MCF 10A (cell line): ENCODE data around the gene CLDN10. TPM values are rescaled to one million over a fixed set of nuclear protein-coding genes. Genes with fewer than 3 reads are reported as not detected.

Experiments
- BruUV-seq: library from RNA; stranded (reverse); fragments of 400-500 nt; replicated peaks from 2 replicates; lab custom pipeline; 2021; lab: Mats Ljungman, UMichigan
- CTCF ChIA-PET: fragments of 300-600 bp; sonication (Branson Sonifier 250); formaldehyde crosslinking; extraction: SDS; loops from one replicate; lab custom pipeline; 2021; ENCODE audit warnings: antibody characterized with exemption, inconsistent platforms; lab: Yijun Ruan, JAX
- POLR2A ChIA-PET: fragments of 300-600, 350-650 bp; sonication (Branson Sonifier 250); formaldehyde crosslinking; extraction: SDS; loops from one replicate; lab custom pipeline; 2020; ENCODE audit warnings: antibody characterized with exemption, inconsistent platforms; lab: Yijun Ruan, JAX
- DNase-seq: peaks from one replicate; pipeline ENCODE4 v3.0.0-alpha.2; 2018; ENCODE audit not compliant: unreplicated experiment
- H3K27ac Mint-ChIP-seq: one replicate; pipeline ENCODE4 v1.8.0; 2022; ENCODE audit warnings: mild to moderate bottlenecking, low read depth, mixed read lengths; ENCODE audit not compliant: unreplicated experiment
- H3K27me3 Mint-ChIP-seq: one replicate; pipeline ENCODE4 v1.8.0; 2022; ENCODE audit warnings: mixed read lengths; ENCODE audit not compliant: insufficient read depth, unreplicated experiment
- H3K36me3 Mint-ChIP-seq: one replicate; pipeline ENCODE4 v1.8.0; 2022; ENCODE audit warnings: mild to moderate bottlenecking, moderate library complexity, mixed read lengths; ENCODE audit not compliant: insufficient read depth, unreplicated experiment
- H3K4me1 Mint-ChIP-seq: one replicate; pipeline ENCODE4 v1.8.0; 2022; ENCODE audit warnings: mixed read lengths; ENCODE audit not compliant: insufficient read depth, unreplicated experiment
- H3K4me3 Mint-ChIP-seq: one replicate; pipeline ENCODE4 v1.8.0; 2022; ENCODE audit warnings: mild to moderate bottlenecking, moderate library complexity, mixed read lengths; ENCODE audit not compliant: unreplicated experiment
- H3K9me3 Mint-ChIP-seq: one replicate; pipeline ENCODE4 v1.8.0; 2022; ENCODE audit warnings: mixed read lengths; ENCODE audit not compliant: unreplicated experiment
- CTCF ChIP-seq: fragments of 200-600 bp; IDR thresholded peaks from one replicate; pipeline ENCODE4 v1.8.0; 2022; ENCODE audit warnings: antibody characterized with exemption, mild to moderate bottlenecking; ENCODE audit not compliant: unreplicated experiment
- intact Hi-C: fragments of 100-400 bp; cut with micrococcal nuclease; formaldehyde crosslinking; loops from 2 replicates; pipeline ENCODE4 v1.14.1; 2022
- total RNA-seq: library from RNA; stranded (reverse); gene quantifications from 2 replicates; pipeline ENCODE4 v1.2.3, GENCODE V29; 2022

The CLDN10 gene
- total RNA-seq, 1 experiment from 2014 or later, result not detected

GRCh38 chr13:95596701-95597100 is 44.2 kb downstream of the CLDN10 start:
- no peak for DNase-seq
- Mint-ChIP-seq H3K36me3 (peaks cover 23% of the 10 kb centered on the region), H3K27me3 (no peaks in the 10 kb centered on the region), H3K4me3 (no peak overlapping the region), H3K27ac (no peak overlapping the region), H3K9me3 (no peaks in the 10 kb centered on the region), H3K4me1 (peaks cover 4% of the 10 kb centered on the region)
- POLR2A ChIA-PET, result no interaction called here
- intact Hi-C loops, result no loop called here
- BruUV-seq, result no TSS peak
- CTCF ChIA-PET, result interaction anchor here (0.7 kb wide), 1 partner anchor 60 kb away, joined by 3 read pairs; no protein-coding TSS in a partner anchor
- TF ChIP-seq CTCF, result no peak

DNA sequence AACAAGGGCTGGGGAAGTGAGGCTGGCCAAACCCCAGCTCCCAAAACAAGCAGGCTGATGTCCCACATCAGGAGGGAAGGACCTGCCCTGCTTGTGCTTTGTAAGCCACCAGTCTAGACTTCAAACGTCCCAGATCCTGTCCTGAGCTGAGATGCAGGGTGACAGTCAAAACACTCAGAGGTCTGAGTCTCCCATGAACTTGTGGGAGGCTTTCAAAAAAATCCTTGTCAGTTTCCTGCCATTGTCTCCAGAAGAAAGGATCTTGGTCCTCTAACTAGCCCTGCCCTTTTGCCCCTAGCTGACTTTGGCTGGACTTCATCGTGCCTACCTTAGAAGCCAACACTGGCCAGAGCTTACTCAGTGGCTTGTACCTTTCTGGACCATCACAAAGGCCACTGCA is 48.7 kb downstream of the CLDN10 start:
- H3K27me3 Mint-ChIP-seq, result no peaks in the 10 kb centered on the region
- ChIA-PET POLR2A (no interaction called here), CTCF (interaction anchor here (0.5 to 4.2 kb wide), 2 partner anchors 23 to 82 kb away, joined by 3 to 23 read pairs; no protein-coding TSS in a partner anchor)
- BruUV-seq, result no TSS peak
- no peak for DNase-seq
- peaks cover 31% of the 10 kb centered on the region for H3K36me3 Mint-ChIP-seq
- intact Hi-C loops, result no loop called here
- no peak overlapping the region for H3K27ac Mint-ChIP-seq
- no peak for TF ChIP-seq CTCF
- peaks cover 35% of the 10 kb centered on the region for H3K4me1 Mint-ChIP-seq
- H3K9me3 Mint-ChIP-seq, result no peaks in the 10 kb centered on the region
- H3K4me3 Mint-ChIP-seq, result no peak overlapping the region

DNA sequence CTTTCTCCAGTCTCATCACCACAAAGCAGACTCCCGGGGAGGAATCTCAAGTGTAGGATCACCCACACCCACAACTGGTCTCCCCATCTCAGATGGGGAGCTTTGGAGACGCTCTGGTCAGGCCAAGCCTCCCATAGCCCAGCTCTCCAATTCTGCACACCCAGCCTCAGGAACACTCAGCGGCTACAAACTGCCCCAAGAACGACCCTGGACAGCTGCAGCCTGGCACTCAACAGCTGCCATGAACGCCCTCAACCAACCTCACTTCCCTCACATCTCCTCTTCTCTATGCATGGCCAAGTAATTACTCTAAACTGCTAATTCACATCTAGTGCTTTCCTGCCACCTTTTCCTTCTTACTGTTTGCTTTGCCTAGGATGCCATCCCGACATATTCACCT is 49.4 kb downstream of the CLDN10 start:
- peaks cover 41% of the 10 kb centered on the region for H3K4me1 Mint-ChIP-seq
- no peak for TF ChIP-seq CTCF
- CTCF ChIA-PET, result interaction anchor here (0.7 to 4.2 kb wide), 8 partner anchors 22 to 231 kb away, joined by 3 to 26 read pairs (median 4); no protein-coding TSS in a partner anchor

GRCh38 chr13:95603887-95604555 is 51.5 kb downstream of the CLDN10 start:
- no peak for TF ChIP-seq CTCF
- POLR2A ChIA-PET, result interaction anchor here (0.5 to 1.8 kb wide), 13 partner anchors 8 to 180 kb away, joined by 3 to 16 read pairs (median 4); partner anchors contain the start of genes DNAJC3 and DZIP1
- intact Hi-C loops, result loop anchor here (1.0 kb wide), 1 partner anchor 68 kb away; no protein-coding TSS in a partner anchor
- Mint-ChIP-seq H3K27ac (peak overlapping the region; percentile 85), H3K9me3 (no peaks in the 10 kb centered on the region), H3K4me1 (peaks cover 56% of the 10 kb centered on the region), H3K4me3 (peak overlapping the region; percentile 26), H3K36me3 (peaks cover 23% of the 10 kb centered on the region), H3K27me3 (no peaks in the 10 kb centered on the region)
- BruUV-seq, result no TSS peak
- DNase-seq, result peak; percentile 97
- CTCF ChIA-PET, result interaction anchor here (0.6 to 4.2 kb wide), 12 partner anchors 16 to 345 kb away, joined by 3 to 26 read pairs (median 4); no protein-coding TSS in a partner anchor

More for the DNA sequence above, 49.4 kb downstream of the CLDN10 start:
- Mint-ChIP-seq H3K36me3 (peaks cover 26% of the 10 kb centered on the region), H3K27me3 (no peaks in the 10 kb centered on the region), H3K4me3 (no peak overlapping the region), H3K9me3 (no peaks in the 10 kb centered on the region), H3K27ac (peak overlapping the region; percentile 44)
- POLR2A ChIA-PET, result no interaction called here
- no TSS peak for BruUV-seq
- intact Hi-C loops, result no loop called here
- no peak for DNase-seq
